Activated T-helper 1 cell treated with anti-CD3 and anti-CD28 coated beads, Interleukin-12 subunit alpha, Interleukin-12 subunit beta, Interleukin-2, Interleukin-4 antibody, amounts not matched to agents 30 ng/mL and 10 ng/mL and 1 ng/mL, durations not matched to agents 14 hours and 24 hours and 36 hours (primary cell): ENCODE data around the gene SLTM. TPM values are rescaled to one million over a fixed set of nuclear protein-coding genes. Genes with fewer than 3 reads are reported as not detected.

Experiments used
- total RNA-seq: library from RNA; stranded (reverse); gene quantifications from 2 replicates; pipeline ENCODE4 v1.2.3, GENCODE V29; 2022

Gene SLTM
- total RNA-seq, 1 donor from 2014 or later = 142 TPM

Other genes starting within 250 kb of the SLTM start
- 98.7 and 116 TPM in 2 replicates for gene ADAM10, start 184.0 kb downstream of the SLTM start, total RNA-seq
- gene MINDY2, start 162.4 kb downstream of the SLTM start, total RNA-seq = 9.0 and 9.7 TPM in 2 replicates
- gene RNF111, start 54.0 kb upstream of the SLTM start, total RNA-seq = 35.3 and 38.0 TPM in 2 replicates
- 36.6 and 38.2 TPM in 2 replicates for gene CCNB2, start 171.5 kb upstream of the SLTM start, total RNA-seq